Stimulated activated CD8-positive, alpha-beta memory T cell treated with anti-CD3 and anti-CD28 coated beads, Interleukin-4, amount 100 ng/mL, for 48 hours (primary cell): ENCODE results near the gene QPCT.
"Not testable (repeated sequence)": the region's sequence is repeated elsewhere in the genome, so short reads cannot be mapped to it uniquely, and the experiment has no call there.

ENCODE experiments used
- DNase-seq: peaks from one replicate; pipeline ENCODE4 v3.0.0-alpha.2; 2020

Gene QPCT

DNA sequence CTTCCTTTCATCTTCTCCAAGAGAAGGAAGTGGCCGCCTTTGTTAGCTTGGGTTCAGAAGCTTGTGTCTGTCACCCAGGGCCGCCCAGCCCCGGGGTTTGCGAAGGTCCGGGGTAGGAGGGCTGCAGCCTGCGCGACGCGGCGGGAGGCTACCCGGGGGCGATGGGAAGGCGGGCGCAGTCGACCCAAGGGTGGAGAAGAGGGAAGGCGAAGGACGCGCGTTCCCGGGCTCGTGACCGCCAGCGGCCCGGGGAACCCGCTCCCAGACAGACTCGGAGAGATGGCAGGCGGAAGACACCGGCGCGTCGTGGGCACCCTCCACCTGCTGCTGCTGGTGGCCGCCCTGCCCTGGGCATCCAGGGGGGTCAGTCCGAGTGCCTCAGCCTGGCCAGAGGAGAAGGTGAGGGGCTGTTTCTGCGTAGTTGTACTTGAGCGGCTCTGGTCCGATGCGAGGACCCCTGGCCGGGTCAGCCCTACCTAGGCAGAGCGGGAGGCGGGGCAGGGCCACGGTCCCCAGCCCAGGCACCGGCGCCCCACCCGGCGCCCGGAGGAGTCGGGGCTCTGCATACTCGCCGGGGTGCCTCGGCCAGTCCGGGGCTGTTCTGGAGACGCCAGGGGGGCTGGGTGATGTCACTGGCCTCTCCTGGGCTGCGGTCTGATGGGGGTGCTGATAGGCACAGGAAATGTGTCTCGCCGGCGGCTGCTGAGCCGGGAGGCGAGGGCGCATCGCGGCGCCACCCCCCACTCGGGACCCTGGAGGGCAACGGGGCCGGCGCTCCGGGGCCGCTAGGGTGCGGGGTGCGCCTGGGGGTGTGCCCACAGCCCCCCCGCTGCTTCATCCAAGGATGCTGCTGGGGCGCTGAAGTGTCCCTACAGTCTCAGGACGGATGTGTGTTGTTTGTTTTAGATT lies at the start of gene QPCT:
QPCT (plus strand) TSS at position 178 of the 909 bp plus-strand sequence; CDS start at position 280, 102 bp downstream.
- DNase-seq = peak; percentile 70

DNA sequence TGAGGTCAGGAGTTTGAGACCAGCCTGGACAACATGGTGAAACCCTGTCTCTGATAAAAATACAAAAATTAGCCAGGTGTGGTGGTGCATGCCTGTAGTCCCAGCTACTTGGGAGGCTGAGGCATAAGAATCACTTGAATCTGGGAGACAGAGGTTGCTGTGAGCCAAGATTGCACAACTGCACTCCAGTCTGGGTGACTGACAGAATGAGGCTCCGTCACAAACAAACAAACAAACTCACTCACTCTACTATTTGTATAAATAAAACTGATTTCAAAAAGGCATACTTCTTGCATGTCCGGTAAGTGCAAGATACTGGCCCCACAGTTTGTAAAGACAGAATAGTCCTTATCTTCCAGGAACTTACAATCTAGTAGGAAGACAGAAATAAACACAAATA lies 49.6 kb upstream of the QPCT start:
- DNase-seq = not testable (repeated sequence)

DNA sequence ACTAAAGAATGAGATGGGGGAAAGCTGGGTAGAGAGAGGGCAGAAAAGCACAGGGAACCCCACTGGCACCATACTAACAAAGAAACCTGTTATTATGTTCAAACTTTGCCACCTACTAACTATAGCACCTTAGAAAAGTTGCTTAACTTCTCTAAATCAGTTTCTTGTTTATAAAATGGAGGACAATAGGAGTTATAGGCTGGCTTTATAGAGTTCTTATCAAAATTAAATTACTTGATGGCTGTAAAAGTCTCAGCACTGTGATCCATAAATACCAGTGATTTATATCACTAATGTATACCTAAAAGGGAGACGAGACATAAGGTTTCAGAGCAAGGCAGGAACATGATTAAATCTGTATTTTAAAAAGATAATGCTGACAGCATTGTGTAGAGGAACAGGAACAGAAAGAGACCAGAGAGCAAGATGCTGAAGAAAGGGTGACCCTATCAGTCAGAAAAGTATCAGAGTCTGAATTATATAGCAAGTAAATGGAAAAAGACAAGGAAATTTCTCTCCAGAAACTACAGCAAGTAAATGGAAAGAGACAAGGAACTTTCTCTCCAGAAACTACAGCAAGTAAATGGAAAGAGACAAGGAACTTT lies 48.9 kb upstream of the QPCT start:
- DNase-seq = no peak

DNA sequence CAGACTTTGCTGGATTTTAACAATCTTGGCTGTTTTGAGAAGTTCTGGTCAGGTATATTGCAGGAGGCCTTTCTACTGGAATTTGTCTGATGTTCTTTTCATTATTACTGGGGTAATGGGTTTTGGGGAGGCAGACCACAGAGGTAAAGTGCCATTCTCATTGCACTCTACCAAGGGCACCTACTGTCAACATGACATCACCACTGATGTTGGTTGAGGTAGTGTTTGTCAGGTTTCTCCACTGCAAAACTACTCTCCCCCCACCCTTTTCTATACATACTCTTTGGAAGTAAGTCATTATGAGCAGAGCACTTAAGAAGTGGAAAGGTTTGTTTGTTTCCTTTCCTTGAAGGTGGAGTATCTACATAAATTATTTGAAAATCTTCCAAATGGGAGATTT lies 46.8 kb upstream of the QPCT start:
- DNase-seq = no peak

DNA sequence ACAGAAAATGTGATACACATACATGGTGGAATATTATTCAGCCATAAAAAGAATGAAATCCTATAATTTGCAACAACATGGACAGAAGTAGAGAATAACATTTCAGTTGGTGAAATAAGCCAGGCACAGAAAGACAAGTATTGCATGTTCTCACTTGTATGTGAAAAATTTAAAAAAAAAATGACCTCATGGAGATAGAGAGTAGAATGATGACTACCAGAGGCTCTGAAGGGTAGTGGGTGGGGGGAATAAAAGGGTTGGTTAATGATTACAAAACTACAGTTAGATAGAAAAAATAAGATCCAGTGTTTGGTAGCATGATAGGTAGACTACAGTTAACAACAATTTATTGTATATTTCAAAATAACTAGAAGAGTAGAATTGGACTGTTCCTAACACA lies 44.3 kb upstream of the QPCT start:
- no peak for DNase-seq

DNA sequence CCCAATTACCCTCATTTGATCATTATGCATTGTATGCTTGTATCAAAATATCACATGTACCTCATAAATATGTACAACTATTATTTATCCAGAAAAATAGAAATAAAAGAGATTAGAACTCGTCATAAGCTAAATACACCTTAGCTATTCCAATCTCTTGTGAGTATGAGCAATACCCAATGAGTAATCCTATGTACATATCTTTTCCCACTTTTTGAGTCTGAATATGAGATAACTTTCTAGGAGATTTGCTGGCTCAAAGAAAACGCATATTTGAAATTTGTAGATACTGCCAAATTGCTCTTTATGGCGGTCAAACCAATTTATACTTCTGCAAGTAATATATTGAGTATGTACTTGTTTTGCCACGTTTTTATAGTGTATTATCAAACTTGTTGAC lies 43.9 kb upstream of the QPCT start:
- no peak for DNase-seq

DNA sequence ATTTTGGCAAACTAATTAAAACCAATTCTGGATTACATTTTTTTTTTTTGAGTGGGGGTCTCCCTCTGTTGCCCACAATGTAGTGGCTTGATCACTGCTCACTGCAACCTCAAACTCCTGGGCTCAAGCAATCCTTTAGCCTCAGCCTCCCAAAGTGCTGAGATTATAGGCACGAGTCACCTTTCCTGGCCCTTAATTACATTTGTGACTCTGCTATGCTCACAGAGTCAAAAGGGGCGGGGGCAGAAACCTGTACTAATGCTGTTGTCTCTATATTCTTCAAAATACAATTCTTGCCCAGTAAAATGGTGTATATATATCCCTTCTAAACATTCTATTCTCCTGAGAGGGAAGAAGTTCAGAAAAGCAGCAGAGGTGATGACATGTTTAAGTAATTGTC lies 43.0 kb upstream of the QPCT start:
- no peak for DNase-seq

DNA sequence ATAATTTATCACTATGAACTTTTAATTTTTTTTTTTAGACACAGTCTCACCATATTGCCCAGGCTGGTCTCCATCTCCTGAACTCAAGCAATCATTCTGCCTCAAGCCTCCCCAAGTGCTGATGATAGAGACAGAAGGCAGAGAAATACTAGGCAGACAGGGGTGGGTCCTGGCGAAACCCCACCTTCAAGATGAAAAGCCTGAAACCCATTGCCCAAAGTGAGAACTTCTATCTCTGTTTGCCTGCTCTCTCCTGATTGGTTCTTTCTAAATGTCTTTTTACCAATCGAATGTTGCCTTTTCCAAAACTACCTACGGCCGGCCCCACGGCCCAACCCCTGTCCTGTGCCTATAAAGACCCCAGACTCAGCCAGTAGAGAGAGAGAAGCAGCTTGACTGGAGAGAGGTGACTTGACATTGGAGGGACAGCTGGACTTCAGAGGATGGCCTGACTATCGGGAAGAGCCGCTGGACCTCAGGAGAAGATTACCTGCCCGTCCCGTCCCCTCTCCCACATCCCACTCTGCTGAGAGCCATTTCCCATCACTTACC lies 41.7 kb upstream of the QPCT start:
- no peak for DNase-seq

DNA sequence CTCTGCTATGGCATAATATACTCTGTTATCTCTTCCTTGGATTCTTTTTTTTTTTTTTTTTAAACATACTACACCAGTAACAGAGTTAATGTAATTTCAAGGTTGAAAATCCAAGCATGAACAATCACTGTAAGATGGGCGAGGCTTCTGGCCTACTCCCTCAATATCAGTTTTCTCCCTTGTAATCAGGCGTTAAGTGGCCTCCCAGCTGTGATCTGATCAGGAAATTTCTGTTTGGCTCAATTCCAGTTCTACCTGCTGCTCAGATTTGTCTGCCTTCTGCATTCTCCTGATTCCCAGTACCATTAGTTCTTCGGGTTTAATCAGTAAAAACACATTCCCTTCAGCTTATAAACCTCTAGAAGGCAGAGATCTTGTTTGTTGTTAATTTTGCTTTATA lies 38.4 kb upstream of the QPCT start:
- DNase-seq = no peak

DNA sequence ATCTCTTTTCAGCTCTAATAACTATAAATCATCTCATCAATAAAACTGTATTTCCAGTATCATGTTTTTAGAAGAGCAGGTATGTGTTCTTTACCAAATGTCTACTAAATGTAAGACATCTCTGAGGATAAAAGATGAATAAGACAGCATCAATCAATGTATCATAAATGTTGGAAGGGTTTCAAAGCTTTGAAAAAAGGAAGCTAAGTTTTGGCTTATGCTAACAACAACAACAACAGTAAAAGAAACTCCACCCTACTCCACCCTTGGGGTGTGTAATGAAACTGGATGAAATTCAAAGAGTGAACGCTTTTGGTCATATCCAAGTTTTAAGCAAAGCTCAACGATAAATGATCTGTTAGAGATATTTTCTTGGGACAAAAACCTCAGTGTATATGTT lies 36.9 kb upstream of the QPCT start:
- no peak for DNase-seq

DNA sequence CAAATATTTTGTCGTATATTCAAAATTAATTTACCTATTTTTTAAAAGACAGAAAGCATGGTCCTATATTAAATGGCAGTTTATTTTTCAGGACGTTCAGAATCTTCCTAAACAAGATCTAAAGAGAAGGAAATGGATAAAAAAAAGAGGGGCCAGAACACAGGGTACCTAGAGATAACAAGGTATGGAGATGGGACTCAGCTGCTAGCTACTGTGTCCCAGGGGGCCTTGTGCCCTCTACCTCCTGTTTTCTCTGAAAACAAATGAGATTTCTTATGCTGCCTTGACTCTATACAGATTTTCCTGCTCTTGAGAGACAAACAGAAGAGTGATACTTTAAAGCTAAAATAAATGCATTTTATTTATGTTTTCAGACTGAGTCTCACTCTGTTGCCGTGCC lies 29.1 kb upstream of the QPCT start:
- DNase-seq = no peak

DNA sequence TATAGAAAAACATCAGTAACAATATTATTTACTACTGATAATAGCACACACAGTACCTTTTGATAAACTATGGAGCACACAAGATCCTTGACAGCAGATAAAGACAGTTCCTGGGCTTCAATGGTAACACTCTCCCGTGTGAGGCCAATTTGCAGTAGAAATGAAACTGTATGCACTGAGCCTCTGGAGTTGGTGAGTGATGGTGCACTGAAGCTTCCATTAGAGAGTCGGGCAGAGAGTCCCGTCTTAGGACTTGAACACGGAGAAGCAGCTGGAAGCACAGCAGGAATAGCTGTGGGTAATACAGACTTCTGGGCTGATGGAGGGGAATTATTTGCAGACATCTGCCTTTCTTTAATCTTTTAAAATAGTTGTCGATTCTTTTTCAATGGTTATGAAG lies 28.2 kb upstream of the QPCT start:
- no peak for DNase-seq

DNA sequence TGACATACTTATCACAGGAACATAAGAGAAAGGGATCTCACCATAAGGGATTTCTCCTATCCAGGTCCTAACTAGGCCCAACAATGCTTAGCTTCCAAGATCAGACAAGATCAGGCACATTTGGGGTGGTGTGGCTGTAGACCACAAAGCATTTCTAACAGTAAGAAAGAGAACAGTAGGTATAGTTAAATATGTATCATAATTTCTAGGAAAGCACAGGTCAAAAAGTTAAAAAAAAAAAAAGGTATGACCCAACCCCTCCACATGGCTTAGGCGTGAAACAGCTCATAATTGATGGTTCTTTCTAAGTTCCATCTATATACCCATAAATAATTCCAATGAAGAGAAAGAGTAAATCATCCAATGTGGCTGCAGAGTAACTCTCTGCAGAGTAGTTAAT lies 26.7 kb upstream of the QPCT start:
- no peak for DNase-seq

DNA sequence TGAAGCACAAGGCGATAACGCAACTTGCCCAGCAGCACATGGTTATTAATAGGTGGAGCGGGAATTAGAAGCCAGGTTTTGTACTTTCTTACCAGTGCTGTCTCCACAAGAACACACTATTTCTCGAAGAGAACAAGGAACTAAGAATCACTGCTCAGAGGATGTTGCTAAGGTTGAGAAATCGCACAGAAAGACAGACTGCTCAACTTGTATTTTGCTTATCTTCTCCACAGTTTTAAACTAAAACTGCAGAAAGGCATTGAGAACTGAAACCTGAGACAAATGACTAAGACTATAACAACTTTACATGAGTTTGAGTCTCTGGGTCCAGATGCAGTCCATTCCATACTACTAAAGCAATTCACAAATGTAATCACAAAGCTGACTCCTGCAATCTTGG lies 26.0 kb upstream of the QPCT start:
- DNase-seq = no peak

DNA sequence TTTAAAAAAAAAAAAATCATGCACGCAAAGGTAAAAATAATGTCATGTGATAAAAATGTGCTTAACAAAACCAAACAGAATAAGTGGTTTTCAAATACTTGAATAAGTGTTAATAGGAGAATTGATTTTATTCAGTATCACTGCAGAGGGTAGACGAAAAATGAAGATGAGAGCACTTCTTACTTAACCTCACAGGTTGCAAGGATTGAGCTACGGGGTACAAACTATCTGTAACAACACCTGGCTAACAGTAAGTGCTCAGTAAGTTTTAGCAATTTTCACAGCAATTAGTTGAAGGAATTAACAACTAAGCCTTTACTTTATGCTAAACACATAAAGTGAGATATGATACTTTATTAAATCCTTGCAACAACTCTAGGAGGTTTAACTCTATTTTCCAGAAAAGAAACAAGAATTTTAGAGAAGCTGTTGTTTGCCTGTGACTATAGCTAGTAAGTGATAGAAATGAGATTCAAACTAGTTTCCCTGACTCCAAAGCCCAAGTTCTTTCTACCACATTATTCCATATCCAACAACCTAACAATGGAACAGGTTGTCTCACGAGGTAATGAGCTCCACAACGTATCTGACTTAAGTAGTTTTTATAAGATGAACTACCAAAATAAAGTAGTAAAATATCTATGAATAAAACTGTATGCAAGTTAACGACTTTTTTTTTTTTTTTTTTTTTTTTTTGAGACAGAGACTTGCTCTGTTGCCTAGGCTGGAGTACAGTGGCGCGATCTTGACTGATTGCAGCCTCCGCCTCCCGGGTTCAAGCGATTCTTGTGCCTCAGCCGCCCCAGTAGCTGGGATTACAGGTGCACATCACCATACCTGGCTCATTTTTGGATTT lies 24.4 kb upstream of the QPCT start:
- no peak for DNase-seq

DNA sequence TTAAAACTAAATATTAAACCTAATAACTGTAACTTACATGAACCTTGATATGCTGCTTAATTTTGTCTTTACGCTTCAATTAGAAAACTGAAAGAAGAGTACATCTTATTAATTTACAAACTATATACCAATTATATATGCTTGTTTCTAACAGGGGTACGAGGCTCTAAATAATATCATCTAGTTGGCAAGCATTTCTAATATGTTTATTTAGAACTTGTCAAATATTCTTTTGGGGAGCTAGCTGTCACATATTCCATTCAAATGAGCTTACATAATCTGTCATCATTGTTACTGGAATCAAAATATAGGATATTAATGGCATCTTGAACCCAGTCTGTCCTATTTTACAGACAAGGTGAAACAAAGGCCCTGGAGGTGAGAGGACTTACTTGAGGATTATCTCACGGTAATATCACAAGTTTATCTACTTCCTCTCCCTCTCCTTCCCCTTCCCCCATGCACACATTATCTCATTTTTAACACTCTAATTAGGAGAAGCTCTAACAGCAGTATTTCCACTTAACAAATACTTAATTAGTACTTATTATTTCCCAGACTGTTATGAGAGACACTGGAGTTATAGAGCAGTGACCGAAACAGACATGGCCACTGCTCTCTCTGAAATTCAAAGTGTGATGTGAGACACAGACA lies 23.3 kb upstream of the QPCT start:
- no peak for DNase-seq

DNA sequence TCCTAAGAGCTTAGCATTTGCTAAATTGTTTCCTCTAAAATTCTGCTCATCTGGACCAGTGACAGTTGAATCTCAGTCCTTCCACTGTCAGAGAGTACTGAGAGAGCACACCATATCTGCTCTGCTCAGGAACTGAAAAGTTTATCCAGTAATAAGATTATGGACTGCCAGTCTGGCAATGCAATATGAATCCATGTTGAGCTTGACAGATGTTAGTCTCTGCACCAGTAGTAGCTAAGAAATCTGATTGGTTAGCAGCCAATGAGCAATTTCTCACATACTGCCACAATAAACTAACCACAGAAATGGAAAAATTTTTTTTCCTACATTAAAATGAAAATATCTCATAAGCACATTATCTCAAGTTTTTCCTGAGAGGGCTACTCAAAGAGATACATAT lies 22.1 kb upstream of the QPCT start:
- DNase-seq = no peak

DNA sequence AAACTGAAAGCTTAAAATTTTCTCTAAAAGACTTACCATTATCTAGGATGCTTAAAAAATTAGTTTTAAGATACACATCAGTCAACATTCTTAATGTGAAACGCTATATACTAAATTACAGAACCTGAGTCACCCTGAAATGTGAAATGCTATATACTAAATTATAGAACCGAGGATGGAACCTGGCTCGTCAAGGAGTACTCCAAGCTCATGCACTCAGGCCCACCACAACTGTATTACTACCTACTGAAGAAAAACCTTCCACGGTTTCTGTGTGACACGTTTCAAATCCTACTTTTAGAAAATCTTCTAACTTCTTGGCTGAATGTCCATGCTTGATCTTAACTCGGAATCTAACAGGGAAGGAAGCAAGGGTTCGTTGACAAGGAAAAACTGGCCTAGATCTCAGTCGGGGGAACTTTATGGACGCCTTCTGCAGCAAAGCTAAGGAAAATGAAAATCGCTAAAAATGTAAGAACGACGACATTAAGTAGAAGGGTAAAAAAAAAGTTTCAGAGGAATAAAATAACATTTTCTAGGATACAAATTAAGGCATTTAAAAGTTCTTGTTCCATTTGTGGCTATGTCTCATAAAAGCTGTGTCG lies 21.2 kb upstream of the QPCT start:
- no peak for DNase-seq

DNA sequence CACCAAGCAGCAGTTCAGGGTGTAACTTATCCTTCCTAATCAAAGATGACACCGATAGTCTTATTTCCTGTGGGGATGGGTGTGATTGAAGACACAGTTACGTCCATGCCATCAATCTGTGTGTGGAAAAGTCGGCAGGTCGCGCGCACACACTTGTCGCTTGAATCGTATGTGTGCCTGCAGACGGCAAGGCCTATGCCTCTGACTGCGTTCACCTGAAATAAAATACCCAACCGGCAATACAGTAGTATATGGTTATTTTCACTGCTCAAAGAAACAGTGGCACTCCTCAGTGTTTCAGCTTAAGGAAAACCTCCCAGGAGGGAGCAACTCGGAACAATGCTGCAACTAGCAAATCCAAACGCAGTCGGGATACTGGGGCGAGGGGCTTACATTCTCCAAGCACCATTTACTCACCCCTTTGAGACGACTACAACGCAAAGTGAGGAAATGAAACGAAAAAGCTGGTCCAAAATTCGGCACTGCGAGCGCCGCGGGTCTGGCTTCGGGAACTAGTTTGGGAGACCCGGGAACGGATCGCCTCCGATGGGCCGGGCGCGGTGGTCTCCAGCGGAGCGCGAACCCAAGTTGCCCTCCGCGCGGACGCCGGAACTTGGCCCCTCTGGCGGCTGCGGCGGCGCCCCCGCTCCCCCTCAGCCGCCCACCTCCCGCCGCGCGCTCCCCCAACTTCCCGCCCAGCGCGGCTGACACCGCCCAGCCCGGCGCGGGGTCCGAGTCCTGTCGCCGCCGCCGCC lies 20.5 kb upstream of the QPCT start:
- DNase-seq = peak; percentile 52

DNA sequence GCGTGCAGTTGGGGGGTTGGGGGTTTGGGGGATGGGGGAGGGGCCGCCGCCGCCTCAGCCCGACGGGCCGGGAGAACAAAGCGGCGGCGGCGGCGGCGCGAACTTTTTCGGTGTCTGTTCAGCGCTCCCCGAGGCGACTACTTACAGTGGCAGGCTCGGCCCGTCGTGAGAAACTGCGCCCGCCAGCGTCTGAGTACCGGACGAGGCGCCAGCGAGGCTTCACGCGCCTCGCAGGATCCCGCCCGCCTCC lies 20.0 kb upstream of the QPCT start:
- DNase-seq = no peak

DNA sequence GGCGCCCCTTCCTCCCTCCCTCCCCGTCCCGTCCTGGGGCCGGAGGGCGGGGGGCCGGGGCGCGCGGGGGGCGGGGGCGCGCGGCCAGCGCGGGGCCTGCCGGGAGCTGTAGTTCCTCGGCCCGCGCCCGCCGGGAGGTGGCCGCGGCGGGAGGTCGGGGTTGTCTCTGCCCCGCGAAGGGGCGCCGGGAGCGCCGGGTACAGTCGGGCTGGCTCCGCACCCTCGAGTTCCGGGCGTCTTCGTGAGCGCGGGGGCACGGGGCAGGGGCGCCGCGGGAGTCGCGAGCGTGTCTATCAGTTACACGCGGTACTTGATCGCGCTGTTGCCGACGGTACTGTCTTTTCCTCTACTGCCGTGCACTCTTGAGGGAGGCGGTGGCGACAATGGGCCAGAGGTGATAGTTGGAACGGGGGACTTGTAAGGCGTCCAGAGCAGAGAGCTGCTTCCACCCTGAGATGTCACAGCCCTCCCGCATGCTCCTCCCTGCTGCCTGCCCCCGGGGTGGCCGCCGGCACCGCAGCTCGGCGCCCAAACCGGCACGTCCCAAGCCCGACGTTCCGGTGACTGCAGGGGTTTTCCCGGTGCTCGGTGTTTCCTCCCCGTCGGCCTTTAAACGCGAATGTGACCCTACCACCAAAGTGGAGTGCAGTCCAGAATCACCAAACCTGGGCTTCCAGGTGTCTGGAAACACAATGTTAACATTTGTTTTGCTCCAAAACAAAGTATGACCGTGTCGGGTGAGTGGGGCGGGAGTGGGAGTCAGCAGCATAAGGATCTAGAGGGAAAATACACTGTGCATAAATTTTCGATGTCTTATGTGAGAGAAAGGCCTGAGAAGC lies 19.4 kb upstream of the QPCT start, which contains the start of gene PRKD3:
PRKD3 (minus strand) TSS at position 48 of the 839 bp plus-strand sequence. CDS start 8,309 bp downstream, outside the sequence.
- DNase-seq = peak; percentile 74
